VCaP (cell line): ENCODE data around the gene CDIP1.

Source experiments
- H3K27ac ChIP-seq: fragments of 450-650 bp; 2 replicates; pipeline ENCODE4 v1.5.1; 2017
- CTCF ChIP-seq: fragments of 450-650 bp; conservative IDR thresholded peaks from 2 replicates; pipeline ENCODE4 v1.5.1; 2017; ENCODE audit warnings: mild to moderate bottlenecking, moderate library complexity

CDIP1 gene

GRCh38 chr16:4531811-4532210 lies 6.8 kb downstream of the CDIP1 start:
- H3K27ac ChIP-seq, result no peak overlapping the region

GRCh38 chr16:4529085-4530060 lies 9.2 kb downstream of the CDIP1 start:
- H3K27ac ChIP-seq, result no peak overlapping the region

More at GRCh38 chr16:4531811-4532210, 6.8 kb downstream of the CDIP1 start:
- no peak for TF ChIP-seq CTCF

GRCh38 chr16:4525634-4526277 lies 12.8 kb downstream of the CDIP1 start:
- H3K27ac ChIP-seq, result no peak overlapping the region
- TF ChIP-seq CTCF, result no peak

More at GRCh38 chr16:4529085-4530060, 9.2 kb downstream of the CDIP1 start:
- TF ChIP-seq CTCF, result no peak

- TF ChIP-seq CTCF, result no peak
- H3K27ac ChIP-seq, result no peak overlapping the region
Measured at GRCh38 chr16:4525069-4525468, 13.5 kb downstream of the CDIP1 start.

GRCh38 chr16:4524571-4524970 lies 14.0 kb downstream of the CDIP1 start:
- no peak overlapping the region for H3K27ac ChIP-seq
- TF ChIP-seq CTCF, result no peak

- no peak for TF ChIP-seq CTCF
- no peak overlapping the region for H3K27ac ChIP-seq
Measured at GRCh38 chr16:4523686-4524085, 14.9 kb downstream of the CDIP1 start.

GRCh38 chr16:4522051-4522581 lies 16.5 kb downstream of the CDIP1 start:
- TF ChIP-seq CTCF, result no peak
- no peak overlapping the region for H3K27ac ChIP-seq
